Heart left ventricle (tissue), 13 donors: Measurements from ENCODE around the gene PSORS1C1.
A peak's percentile ranks its signal among the peaks of the same experiment; 100 is the strongest.

Source experiments
- CTCF ChIP-seq, 12 donors: fragments of 200-600 bp; sonication (generic) in 4 of 12; IDR thresholded peaks; one replicate each; pipeline versions ENCODE4 v1.5.0 to v1.8.0; 2018 to 2022; ENCODE audit warnings: antibody characterized with exemption in 12 of 12, mild to moderate bottlenecking in 5 of 12
- POLR2A ChIP-seq, 2 donors: fragments of 450-650 bp; IDR thresholded peaks; one replicate each; pipeline ENCODE4 v1.6.1; 2017; ENCODE audit warnings: antibody characterized with exemption in 2 of 2, mild to moderate bottlenecking in 2 of 2, moderate library complexity in 2 of 2
- donor health status: ischemic (EF 13 %, LVEDD 7.1; RV severe dilation, severe dysfunction).
- donor health status: DM: no; HTN: yes; CAD: no.
- donor health status: DM: no; HTN: no; CAD: no.
- donor health status: ischemic (EF 25% LVEDD 6.9; RV normal size, moderate dysfunction).
- donor health status: ischemic (EF 25% LVEDD 5.7; RV mildly dilated, moderate dysfunction).
- donor health status: ischemic (EF 35%, LVEDD 5.7; RV mildly dilated, moderate dysfunction).
- donor health status: nonischemic (EF 11% LVEDD 7.7; RV severe dilation, severe dysfunction).
- donor health status: DM: yes; HTN: yes; CAD: no.
- donor health status: PGD.
- donor health status: ischemic (EF 29% LVEDD 5.4; RV normal size, mild dysfunction).
- donor health status: nonischemic (EF 23%, LVEDD 6.1; RV moderate dilation, normal function).

GRCh38 chr6:31186052-31186734, 71.6 kb downstream of the PSORS1C1 start:
- no peak for TF ChIP-seq CTCF (IDR thresholded peaks at IDR 0.05)
- peak in 1 of 2 donors; percentile 58 for TF ChIP-seq POLR2A (IDR thresholded peaks at IDR 0.05)
